Measurements from ENCODE around the gene CSNK1G3.

DNA sequence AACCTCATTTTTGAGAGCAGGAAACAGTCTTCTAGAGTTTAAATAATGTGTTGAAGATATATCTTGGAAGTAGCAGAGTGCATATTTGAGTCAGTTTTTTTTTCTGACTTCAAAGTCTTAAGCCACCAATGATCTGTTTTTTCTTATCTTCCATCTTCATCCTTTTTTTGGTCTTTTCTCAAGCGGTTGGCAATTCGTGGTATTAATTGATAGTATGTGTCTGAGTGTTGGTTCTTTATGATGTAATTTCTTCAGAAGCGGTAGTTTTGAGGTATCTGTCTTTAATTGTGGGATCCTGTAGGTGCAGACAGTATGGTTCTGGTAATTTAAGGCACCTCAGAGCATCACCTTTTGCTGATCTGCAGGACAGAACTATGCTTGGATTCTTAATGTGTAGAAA lies 3.9 kb downstream of the CSNK1G3 start:
- TF ChIP-seq, protein P1, sequence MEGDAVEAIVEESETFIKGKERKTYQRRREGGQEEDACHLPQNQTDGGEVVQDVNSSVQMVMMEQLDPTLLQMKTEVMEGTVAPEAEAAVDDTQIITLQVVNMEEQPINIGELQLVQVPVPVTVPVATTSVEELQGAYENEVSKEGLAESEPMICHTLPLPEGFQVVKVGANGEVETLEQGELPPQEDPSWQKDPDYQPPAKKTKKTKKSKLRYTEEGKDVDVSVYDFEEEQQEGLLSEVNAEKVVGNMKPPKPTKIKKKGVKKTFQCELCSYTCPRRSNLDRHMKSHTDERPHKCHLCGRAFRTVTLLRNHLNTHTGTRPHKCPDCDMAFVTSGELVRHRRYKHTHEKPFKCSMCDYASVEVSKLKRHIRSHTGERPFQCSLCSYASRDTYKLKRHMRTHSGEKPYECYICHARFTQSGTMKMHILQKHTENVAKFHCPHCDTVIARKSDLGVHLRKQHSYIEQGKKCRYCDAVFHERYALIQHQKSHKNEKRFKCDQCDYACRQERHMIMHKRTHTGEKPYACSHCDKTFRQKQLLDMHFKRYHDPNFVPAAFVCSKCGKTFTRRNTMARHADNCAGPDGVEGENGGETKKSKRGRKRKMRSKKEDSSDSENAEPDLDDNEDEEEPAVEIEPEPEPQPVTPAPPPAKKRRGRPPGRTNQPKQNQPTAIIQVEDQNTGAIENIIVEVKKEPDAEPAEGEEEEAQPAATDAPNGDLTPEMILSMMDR (IDR thresholded peaks at IDR 0.05) = no peak
- TF ChIP-seq POLR2A (IDR thresholded peaks at IDR 0.05) = no peak
